ENCODE measurements around the gene ATP8A2.

ATP8A2 gene

GRCh38 chr13:25738342-25739196 is 366.8 kb downstream of the ATP8A2 start:
- DNase-seq = no peak

GRCh38 chr13:25739376-25739775 is 367.6 kb downstream of the ATP8A2 start:
- DNase-seq = no peak

DNA sequence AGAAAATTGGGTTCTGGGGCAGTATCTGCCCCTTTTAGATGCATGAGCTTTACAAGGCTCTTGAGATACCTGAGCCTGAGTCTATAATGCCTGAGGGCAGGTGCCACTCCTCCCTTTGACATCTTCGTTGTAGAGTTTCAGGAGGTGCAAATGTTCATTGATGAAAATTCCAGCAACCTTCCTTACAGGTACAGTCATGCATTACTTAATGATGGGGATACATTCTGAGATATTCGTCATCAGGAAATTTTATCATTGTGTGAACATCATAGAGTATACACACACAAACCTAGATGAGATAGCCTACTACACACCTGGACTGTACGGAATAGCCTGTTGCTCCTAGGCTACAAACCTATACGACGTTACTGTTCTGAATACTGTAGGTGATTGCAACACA is 370.0 kb downstream of the ATP8A2 start:
- DNase-seq = no peak

- no peak for DNase-seq
Observed at GRCh38 chr13:25742220-25742619, 370.4 kb downstream of the ATP8A2 start.

DNA sequence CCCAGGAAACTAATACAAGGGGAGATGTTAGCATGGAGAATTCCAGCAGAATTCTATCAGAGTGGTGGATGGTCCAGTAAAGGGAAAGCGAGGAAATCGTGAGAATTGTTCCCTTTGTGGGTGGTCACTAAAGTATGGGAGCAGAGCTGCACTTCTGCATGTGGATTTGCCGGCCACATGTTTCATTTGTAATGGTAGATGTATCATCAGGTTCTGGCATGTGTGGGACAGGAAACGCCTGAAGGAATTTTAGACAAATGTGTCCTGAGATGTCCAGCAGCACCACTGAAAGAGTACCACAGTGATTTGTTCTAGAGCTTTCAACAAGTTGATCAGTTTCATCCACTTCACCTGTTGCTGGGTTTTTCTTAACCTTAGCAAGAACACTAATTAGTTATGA is 371.6 kb downstream of the ATP8A2 start:
- DNase-seq = no peak

DNA sequence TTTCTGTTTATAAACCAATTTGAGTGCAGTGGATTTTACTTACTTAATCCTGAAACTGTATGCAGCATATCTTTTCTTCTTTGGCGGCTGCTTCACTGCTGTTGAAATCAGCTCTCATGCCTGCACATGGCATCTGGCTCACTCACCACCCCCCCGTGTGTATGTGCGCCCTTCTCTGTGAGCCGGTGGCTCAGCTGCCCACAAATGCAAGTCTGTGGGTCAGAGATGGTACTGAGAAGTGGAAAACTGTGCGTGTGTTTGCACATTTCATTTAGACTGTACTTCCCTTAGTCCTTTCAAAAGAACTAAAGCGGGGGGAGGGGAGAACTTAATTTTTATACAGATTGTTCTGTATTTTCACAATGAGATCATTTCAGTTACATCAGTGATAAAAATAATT is 372.4 kb downstream of the ATP8A2 start:
- DNase-seq = no peak

DNA sequence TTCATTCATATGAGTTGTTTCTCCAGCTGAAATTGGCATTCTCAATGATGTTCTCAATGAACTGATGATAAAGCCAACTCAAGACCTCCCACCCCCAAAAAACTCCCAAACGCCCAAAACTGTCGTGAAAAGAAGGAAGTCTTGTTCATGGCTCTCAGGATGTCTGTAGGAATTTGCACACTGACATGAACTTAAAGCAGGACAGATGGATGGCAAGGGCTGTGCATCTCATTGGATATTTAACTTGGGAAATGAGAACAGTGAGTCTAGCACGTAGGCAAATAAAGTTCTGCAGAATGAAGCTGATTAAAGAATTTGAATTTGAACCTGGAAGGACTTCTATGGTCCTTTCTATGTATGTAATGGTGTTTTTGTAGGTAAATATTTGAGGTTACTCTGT is 374.4 kb downstream of the ATP8A2 start:
- DNase-seq = no peak

- no peak for DNase-seq
Observed at GRCh38 chr13:25752957-25753551, 381.3 kb downstream of the ATP8A2 start.

- no peak for DNase-seq
Observed at GRCh38 chr13:25753976-25754375, 382.2 kb downstream of the ATP8A2 start.

- DNase-seq = no peak
Observed at GRCh38 chr13:25756251-25756650, 384.5 kb downstream of the ATP8A2 start.

- no peak for DNase-seq
Observed at GRCh38 chr13:25756912-25757311, 385.1 kb downstream of the ATP8A2 start.

DNA sequence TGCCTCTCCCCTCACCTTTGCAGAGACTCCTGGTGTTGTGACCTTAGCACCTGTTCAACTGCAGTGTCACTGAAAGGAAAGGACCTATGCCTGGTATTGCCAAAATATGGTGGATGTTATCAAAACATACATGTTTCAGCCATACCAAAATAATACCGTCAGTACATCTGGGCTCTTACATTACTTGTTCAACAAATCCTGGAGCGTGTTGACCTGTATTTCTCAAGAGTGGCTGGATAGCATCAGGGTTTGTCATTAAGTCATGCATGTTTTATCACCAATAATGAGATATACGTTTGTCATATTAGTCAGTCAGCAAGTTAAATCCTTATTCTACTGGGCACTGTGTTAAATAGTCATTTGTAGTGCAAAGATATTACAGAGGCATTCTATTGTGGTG is 389.3 kb downstream of the ATP8A2 start:
- no peak for DNase-seq

- no peak for DNase-seq
Observed at GRCh38 chr13:25762281-25762680, 390.5 kb downstream of the ATP8A2 start.

DNA sequence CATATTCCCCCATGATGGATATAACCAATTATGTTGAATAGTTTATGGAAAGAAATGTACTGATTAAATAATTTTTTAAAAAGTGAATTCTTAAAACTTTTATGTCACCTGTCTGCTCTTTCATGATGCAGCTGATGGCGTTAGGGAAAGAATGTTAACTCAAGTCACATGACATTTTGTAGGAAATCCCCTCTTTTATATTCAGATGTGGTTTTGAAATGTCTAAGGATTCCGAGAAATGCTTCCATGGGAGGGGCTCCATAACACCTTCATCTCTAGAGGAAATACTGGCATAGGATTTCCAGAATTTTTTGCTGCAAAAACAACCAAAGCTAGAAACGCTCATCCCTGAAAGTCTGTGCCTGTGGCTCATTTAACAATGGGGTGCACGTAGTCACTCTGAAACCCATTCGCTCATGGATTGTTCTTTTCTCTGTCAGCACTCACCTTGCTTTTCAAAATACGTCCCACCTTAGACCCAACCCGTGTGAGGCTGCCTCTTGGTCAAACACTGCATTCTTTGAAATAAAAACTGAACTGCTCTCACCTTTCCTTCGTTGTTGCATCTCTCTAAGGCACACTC is 391.1 kb downstream of the ATP8A2 start:
- no peak for DNase-seq

DNA sequence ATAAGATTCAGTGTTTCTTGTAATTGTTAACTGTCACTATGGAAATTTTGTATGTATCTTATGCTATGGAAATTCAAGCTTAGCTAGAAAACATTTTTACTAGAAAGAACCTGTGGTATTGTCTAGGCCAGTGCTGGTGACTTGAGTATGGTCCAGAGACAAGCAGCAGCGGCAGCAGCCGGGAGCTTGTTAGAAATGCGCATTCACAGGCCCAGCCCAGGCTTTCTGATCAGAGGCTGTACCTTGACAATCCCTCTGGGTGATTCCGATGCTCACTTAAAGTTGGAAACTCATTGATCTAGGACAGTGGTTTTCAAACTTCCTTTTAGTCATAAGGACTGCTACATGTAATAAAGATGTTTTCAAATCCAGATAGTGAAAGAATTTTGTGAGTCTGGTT is 392.6 kb downstream of the ATP8A2 start:
- no peak for DNase-seq

GRCh38 chr13:25765266-25765665 is 393.5 kb downstream of the ATP8A2 start:
- no peak for DNase-seq

GRCh38 chr13:25766576-25766975 is 394.8 kb downstream of the ATP8A2 start:
- no peak for DNase-seq

- DNase-seq = no peak
Observed at GRCh38 chr13:25766991-25767390, 395.2 kb downstream of the ATP8A2 start.

GRCh38 chr13:25768376-25768775 is 396.6 kb downstream of the ATP8A2 start:
- no peak for DNase-seq

GRCh38 chr13:25768838-25769237 is 397.1 kb downstream of the ATP8A2 start:
- no peak for DNase-seq

- DNase-seq = no peak
Observed at GRCh38 chr13:25770601-25771000, 398.8 kb downstream of the ATP8A2 start.

DNA sequence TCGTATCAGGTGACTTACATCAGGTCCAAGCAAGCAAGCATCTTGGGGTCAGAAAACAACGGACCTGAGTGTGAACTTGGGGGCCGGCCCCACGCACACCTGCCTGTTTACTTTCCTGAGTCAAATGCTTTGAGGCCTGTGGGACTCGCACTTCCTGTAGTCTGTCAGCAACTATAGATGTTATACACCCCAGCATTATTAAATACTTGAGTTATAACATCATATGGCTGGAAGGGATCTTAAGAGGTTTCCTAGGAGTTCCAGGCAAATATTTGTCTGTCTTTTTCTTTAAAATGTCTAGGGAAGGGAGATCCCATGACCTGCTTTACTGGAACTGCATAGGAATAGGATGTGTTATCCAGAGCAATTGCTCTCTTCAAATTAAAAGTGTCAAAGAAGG is 399.4 kb downstream of the ATP8A2 start:
- DNase-seq = no peak

- no peak for DNase-seq
Observed at GRCh38 chr13:25771641-25772478, 400.1 kb downstream of the ATP8A2 start.
